ENCODE results near the gene KRTAP20-2. TPM values are rescaled to one million over a fixed set of nuclear protein-coding genes. Genes with fewer than 3 reads are reported as not detected.

Gene KRTAP20-2
- total RNA-seq, 4 donors from 2014 or later: not detected

GRCh38 chr21:30684506-30684905 is 49.5 kb downstream of the KRTAP20-2 start:
- H3K27ac ChIP-seq: no peak overlapping the region

More at GRCh38 chr21:30684506-30684905, 49.5 kb downstream of the KRTAP20-2 start:
- TF ChIP-seq CTCF (IDR thresholded peaks at IDR 0.05): no peak
- TF ChIP-seq POLR2A (IDR thresholded peaks at IDR 0.05): no peak
- H3K27me3 ChIP-seq: no peaks in the 10 kb centered on the region
- H3K4me1 ChIP-seq: no peaks in the 10 kb centered on the region
- no peak overlapping the region for H3K4me3 ChIP-seq
- DNase-seq: no peak
- intact Hi-C loops (cut with DNase I; ENCODE audit: low total_unique reads): no loop called here
- no peaks in the 10 kb centered on the region for H3K9me3 ChIP-seq
- no peaks in the 10 kb centered on the region for H3K36me3 ChIP-seq

Small RNA genes lying within 50 kb of the gene (small RNA-seq; reads per million reads assigned to genes)
- not detected for gene KRTAP20-1
- gene KRTAP20-3: not detected
- not detected for gene KRTAP20-4
- gene KRTAP22-1: not detected
- gene KRTAP22-2: not detected

Other genes starting within 250 kb of the KRTAP20-2 start
- gene KRTAP13-1, start 239.2 kb upstream of the KRTAP20-2 start, total RNA-seq: not detected
- not detected for gene KRTAP13-3, start 209.3 kb upstream of the KRTAP20-2 start, total RNA-seq
- not detected for gene KRTAP13-4, start 205.0 kb upstream of the KRTAP20-2 start, total RNA-seq
- gene KRTAP15-1, start 194.9 kb upstream of the KRTAP20-2 start, total RNA-seq: not detected
- not detected for gene KRTAP19-1, start 154.8 kb upstream of the KRTAP20-2 start, total RNA-seq
- not detected for gene KRTAP19-2, start 147.8 kb upstream of the KRTAP20-2 start, total RNA-seq
- not detected for gene KRTAP19-3, start 143.2 kb upstream of the KRTAP20-2 start, total RNA-seq
- not detected for gene KRTAP19-4, start 138.0 kb upstream of the KRTAP20-2 start, total RNA-seq
- not detected for gene KRTAP19-5, start 133.1 kb upstream of the KRTAP20-2 start, total RNA-seq
- gene KRTAP19-6, start 93.3 kb upstream of the KRTAP20-2 start, total RNA-seq: not detected
- not detected for gene KRTAP19-7, start 73.9 kb upstream of the KRTAP20-2 start, total RNA-seq
- gene KRTAP22-2, start 44.8 kb upstream of the KRTAP20-2 start, total RNA-seq: not detected
- not detected for gene KRTAP6-3, start 42.8 kb upstream of the KRTAP20-2 start, total RNA-seq
- not detected for gene KRTAP6-2, start 36.3 kb upstream of the KRTAP20-2 start, total RNA-seq
- not detected for gene KRTAP22-1, start 34.1 kb upstream of the KRTAP20-2 start, total RNA-seq
- gene KRTAP6-1, start 21.3 kb upstream of the KRTAP20-2 start, total RNA-seq: not detected
- gene KRTAP20-1, start 18.8 kb upstream of the KRTAP20-2 start, total RNA-seq: not detected
- gene KRTAP20-4, start 14.6 kb upstream of the KRTAP20-2 start, total RNA-seq: not detected
- not detected for gene KRTAP20-3, start 7.7 kb downstream of the KRTAP20-2 start, total RNA-seq
- gene KRTAP21-3, start 83.6 kb downstream of the KRTAP20-2 start, total RNA-seq: not detected
- not detected for gene KRTAP21-2, start 112.1 kb downstream of the KRTAP20-2 start, total RNA-seq
- gene KRTAP21-1, start 120.2 kb downstream of the KRTAP20-2 start, total RNA-seq: not detected
- gene KRTAP8-1, start 178.1 kb downstream of the KRTAP20-2 start, total RNA-seq: not detected
- not detected for gene KRTAP7-1, start 194.6 kb downstream of the KRTAP20-2 start, total RNA-seq
- not detected for gene KRTAP11-1, start 246.4 kb downstream of the KRTAP20-2 start, total RNA-seq

Measured in uterus (tissue), 4 donors.